HepG2 (cell line): ENCODE measurements around the gene GPR61.

Source experiments
- GABPA ChIP-seq, 2 experiments: IDR thresholded peaks; 2 replicates each; pipeline ENCODE4 v1.6.1; 2011 to 2016; ENCODE audit warnings: low read depth in 2 of 2, low read length in 1 of 2, missing biosample characterization in 1 of 2, missing genetic modification characterization in 1 of 2
- MAX ChIP-seq: IDR thresholded peaks from 2 replicates; pipeline ENCODE4 v1.6.1; 2012; ENCODE audit warnings: inconsistent platforms
- POLR2AphosphoS5 ChIP-seq: IDR thresholded peaks from 2 replicates; pipeline ENCODE4 v1.6.1; 2012; ENCODE audit warnings: low read depth, low read length
- ZNF605 ChIP-seq: sonication (generic); formaldehyde crosslinking; IDR thresholded peaks from 2 replicates; pipeline ENCODE4 v1.8.0; 2022; ENCODE audit warnings: mild to moderate bottlenecking, missing genetic modification reagents
- TF ChIP-seq, protein P1 (sequence below): sonication (generic); formaldehyde crosslinking; conservative IDR thresholded peaks from 2 replicates; pipeline ENCODE4 v1.5.0; 2020; ENCODE audit warnings: missing genetic modification reagents

DNA sequence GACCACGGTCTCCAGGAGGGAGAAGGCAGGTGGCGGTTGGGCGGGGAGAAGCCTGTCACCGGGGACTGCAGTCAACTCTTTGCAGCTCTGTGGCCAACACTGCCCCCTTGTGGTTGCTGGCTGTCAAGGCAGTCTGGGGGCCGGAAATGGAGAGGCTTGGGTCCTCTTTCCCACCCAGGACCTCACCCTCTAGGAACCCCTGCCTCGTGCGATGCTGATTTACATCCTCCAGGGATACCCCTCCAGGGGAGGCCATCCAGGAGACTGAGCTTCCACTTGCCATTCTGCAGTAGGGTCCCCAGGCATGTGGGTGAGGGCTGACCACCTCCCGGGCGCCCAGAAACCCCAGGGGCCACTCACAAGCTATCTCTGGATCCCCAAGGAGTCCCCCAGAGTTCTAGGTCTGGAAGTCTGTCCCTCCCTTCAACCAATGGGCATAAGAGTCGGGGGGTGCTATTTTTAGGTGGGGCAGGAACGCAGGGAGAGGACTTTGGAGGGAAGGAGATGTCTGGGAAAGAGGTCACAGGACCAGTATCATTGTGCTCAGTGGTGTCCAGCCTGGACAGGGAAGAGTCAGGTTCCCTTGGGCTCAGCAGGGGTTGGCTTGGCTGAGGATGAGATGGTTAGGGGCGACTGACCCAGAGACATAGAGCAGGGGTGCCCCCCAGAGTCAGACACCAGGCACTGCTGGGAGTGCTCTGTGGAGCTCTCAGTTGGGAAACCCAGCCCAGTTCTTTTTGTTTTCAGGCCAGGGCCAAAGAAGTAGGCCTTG lies 7.1 kb upstream of the GPR61 start:
- TF ChIP-seq, protein P1, sequence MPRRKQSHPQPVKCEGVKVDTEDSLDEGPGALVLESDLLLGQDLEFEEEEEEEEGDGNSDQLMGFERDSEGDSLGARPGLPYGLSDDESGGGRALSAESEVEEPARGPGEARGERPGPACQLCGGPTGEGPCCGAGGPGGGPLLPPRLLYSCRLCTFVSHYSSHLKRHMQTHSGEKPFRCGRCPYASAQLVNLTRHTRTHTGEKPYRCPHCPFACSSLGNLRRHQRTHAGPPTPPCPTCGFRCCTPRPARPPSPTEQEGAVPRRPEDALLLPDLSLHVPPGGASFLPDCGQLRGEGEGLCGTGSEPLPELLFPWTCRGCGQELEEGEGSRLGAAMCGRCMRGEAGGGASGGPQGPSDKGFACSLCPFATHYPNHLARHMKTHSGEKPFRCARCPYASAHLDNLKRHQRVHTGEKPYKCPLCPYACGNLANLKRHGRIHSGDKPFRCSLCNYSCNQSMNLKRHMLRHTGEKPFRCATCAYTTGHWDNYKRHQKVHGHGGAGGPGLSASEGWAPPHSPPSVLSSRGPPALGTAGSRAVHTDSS (CRISPR knock-in tag): no peak
- TF ChIP-seq GABPA (IDR thresholded peaks at IDR 0.05; ENCODE audit: low read depth, low read length) (no peak), GABPA (CRISPR knock-in tag; IDR thresholded peaks at IDR 0.05; ENCODE audit: low read depth) (peak; percentile 62), MAX (no peak), ZNF605 (CRISPR knock-in tag) (no peak), POLR2AphosphoS5 (no peak)
